ENCODE results near the gene SAMD15.

DNA sequence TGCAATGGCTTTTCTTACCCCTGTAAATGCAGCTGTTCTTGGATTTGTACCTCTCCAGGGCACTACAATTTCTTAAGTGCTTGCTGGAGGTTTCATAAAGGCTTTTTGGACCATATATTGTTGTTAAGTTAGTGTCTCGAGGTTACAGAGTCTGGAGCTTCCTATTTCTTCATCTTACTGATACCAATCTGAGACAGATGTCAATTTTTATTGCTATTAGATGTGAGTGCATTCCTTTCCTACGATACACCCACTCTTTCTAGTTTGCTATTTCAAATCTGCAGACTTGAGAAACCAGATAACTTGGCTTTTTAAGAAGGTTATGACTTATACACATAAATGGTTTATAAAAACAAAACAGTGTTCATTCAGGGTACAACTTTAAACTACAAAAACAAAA lies 44.0 kb downstream of the SAMD15 start:
- no peak for TF ChIP-seq POLR2A (IDR thresholded peaks at IDR 0.05)
- TF ChIP-seq, protein P1, sequence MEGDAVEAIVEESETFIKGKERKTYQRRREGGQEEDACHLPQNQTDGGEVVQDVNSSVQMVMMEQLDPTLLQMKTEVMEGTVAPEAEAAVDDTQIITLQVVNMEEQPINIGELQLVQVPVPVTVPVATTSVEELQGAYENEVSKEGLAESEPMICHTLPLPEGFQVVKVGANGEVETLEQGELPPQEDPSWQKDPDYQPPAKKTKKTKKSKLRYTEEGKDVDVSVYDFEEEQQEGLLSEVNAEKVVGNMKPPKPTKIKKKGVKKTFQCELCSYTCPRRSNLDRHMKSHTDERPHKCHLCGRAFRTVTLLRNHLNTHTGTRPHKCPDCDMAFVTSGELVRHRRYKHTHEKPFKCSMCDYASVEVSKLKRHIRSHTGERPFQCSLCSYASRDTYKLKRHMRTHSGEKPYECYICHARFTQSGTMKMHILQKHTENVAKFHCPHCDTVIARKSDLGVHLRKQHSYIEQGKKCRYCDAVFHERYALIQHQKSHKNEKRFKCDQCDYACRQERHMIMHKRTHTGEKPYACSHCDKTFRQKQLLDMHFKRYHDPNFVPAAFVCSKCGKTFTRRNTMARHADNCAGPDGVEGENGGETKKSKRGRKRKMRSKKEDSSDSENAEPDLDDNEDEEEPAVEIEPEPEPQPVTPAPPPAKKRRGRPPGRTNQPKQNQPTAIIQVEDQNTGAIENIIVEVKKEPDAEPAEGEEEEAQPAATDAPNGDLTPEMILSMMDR (IDR thresholded peaks at IDR 0.05), result no peak
